A549 (cell line): Measurements from ENCODE around the gene STAU1.

ENCODE experiments used
- CHD4 ChIP-seq: fragments of 200-600 bp; sonication (generic); IDR thresholded peaks from 2 replicates; pipeline ENCODE4 v1.6.1; 2016; ENCODE audit warnings: antibody characterized with exemption, mild to moderate bottlenecking, borderline replicate concordance
- EP300 ChIP-seq, 2 experiments: fragments of >200 bp; sonication (Bioruptor Twin); formaldehyde crosslinking; IDR thresholded peaks; 2 replicates in 1 of 2; 3 replicates in 1 of 2; pipeline ENCODE4 v1.6.1; 2016 to 2017
- ESRRA ChIP-seq: fragments of 150-350 bp; IDR thresholded peaks from 2 replicates; pipeline ENCODE4 v1.6.1; 2014; ENCODE audit warnings: mild to moderate bottlenecking, low read length, borderline replicate concordance
- GATA3 ChIP-seq: IDR thresholded peaks from 2 replicates; pipeline ENCODE4 v1.6.1; 2012; ENCODE audit warnings: borderline replicate concordance
- HOXA7 ChIP-seq: fragments of 250-450 bp; sonication (Bioruptor Pico); IDR thresholded peaks from 2 replicates; pipeline ENCODE4 v1.5.0; 2020; ENCODE audit warnings: mild to moderate bottlenecking, moderate library complexity
- MYC ChIP-seq: IDR thresholded peaks from 2 replicates; pipeline ENCODE4 v1.6.1; 2012; ENCODE audit warnings: mild to moderate bottlenecking, inconsistent platforms, low read length, improper control_type of control experiment, borderline replicate concordance
- RNF2 ChIP-seq: fragments of 200-600 bp; sonication (generic); IDR thresholded peaks from 2 replicates; pipeline ENCODE4 v1.6.1; 2016; ENCODE audit warnings: low read depth, mild to moderate bottlenecking, antibody characterized with exemption, moderate library complexity, borderline replicate concordance
- TF ChIP-seq, protein P1 (sequence below): IDR thresholded peaks from 2 replicates; pipeline ENCODE4 v1.6.1; 2012
- TF ChIP-seq, protein P2 (sequence below): fragments of 450-650 bp; IDR thresholded peaks from 2 replicates; pipeline ENCODE4 v1.6.1; 2014; ENCODE audit warnings: antibody characterized with exemption
- TF ChIP-seq, protein P3 (sequence below): fragments of >200 bp; sonication (Bioruptor Twin); formaldehyde crosslinking; IDR thresholded peaks from 3 replicates; pipeline ENCODE4 v1.5.1; 2016
- TF ChIP-seq, protein P4 (sequence below): fragments of >200 bp; sonication (Bioruptor Twin); formaldehyde crosslinking; IDR thresholded peaks from 2 replicates; pipeline ENCODE4 v1.6.1; 2016
- TF ChIP-seq, protein P5 (sequence below): fragments of 250-450 bp; sonication (Bioruptor Pico); IDR thresholded peaks from 2 replicates; pipeline ENCODE4 v1.5.0; 2021; ENCODE audit warnings: mild to moderate bottlenecking, moderate library complexity, borderline replicate concordance

DNA sequence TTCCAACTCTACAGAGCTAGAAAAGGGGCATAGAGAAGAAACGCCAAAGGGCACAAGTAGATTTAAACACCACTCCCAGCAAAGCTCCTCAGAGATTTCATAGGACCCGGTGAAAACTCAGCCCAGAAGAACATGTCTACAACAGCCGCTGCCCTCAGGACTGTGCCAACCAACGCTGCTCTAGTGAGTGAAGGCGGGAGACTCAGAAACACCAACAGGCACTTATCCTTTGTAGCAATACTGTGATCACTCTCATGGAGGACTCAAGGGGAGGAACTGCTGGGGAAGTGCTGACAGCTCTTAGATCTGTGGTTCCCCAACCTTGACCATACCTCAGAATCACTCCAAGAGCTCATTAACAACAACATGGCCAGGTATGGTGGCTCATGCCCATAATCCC is 39.5 kb downstream of the STAU1 start:
- TF ChIP-seq, protein P1, sequence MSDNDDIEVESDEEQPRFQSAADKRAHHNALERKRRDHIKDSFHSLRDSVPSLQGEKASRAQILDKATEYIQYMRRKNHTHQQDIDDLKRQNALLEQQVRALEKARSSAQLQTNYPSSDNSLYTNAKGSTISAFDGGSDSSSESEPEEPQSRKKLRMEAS: no peak
- TF ChIP-seq EP300 (IDR thresholded peaks at IDR 0.05): no peak
- TF ChIP-seq, protein P2, sequence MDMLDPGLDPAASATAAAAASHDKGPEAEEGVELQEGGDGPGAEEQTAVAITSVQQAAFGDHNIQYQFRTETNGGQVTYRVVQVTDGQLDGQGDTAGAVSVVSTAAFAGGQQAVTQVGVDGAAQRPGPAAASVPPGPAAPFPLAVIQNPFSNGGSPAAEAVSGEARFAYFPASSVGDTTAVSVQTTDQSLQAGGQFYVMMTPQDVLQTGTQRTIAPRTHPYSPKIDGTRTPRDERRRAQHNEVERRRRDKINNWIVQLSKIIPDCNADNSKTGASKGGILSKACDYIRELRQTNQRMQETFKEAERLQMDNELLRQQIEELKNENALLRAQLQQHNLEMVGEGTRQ: no peak
- TF ChIP-seq, protein P3, sequence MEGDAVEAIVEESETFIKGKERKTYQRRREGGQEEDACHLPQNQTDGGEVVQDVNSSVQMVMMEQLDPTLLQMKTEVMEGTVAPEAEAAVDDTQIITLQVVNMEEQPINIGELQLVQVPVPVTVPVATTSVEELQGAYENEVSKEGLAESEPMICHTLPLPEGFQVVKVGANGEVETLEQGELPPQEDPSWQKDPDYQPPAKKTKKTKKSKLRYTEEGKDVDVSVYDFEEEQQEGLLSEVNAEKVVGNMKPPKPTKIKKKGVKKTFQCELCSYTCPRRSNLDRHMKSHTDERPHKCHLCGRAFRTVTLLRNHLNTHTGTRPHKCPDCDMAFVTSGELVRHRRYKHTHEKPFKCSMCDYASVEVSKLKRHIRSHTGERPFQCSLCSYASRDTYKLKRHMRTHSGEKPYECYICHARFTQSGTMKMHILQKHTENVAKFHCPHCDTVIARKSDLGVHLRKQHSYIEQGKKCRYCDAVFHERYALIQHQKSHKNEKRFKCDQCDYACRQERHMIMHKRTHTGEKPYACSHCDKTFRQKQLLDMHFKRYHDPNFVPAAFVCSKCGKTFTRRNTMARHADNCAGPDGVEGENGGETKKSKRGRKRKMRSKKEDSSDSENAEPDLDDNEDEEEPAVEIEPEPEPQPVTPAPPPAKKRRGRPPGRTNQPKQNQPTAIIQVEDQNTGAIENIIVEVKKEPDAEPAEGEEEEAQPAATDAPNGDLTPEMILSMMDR: no peak
- TF ChIP-seq, protein P4, sequence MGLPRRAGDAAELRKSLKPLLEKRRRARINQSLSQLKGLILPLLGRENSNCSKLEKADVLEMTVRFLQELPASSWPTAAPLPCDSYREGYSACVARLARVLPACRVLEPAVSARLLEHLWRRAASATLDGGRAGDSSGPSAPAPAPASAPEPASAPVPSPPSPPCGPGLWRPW: no peak
- TF ChIP-seq ESRRA: no peak
- no peak for TF ChIP-seq MYC
- TF ChIP-seq, protein P5, sequence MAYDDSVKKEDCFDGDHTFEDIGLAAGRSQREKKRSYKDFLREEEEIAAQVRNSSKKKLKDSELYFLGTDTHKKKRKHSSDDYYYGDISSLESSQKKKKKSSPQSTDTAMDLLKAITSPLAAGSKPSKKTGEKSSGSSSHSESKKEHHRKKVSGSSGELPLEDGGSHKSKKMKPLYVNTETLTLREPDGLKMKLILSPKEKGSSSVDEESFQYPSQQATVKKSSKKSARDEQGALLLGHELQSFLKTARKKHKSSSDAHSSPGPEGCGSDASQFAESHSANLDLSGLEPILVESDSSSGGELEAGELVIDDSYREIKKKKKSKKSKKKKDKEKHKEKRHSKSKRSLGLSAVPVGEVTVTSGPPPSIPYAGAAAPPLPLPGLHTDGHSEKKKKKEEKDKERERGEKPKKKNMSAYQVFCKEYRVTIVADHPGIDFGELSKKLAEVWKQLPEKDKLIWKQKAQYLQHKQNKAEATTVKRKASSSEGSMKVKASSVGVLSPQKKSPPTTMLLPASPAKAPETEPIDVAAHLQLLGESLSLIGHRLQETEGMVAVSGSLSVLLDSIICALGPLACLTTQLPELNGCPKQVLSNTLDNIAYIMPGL (CRISPR knock-in tag): no peak
- no peak for TF ChIP-seq CHD4
- no peak for TF ChIP-seq GATA3
- TF ChIP-seq HOXA7 (CRISPR knock-in tag): no peak
- TF ChIP-seq RNF2: no peak
